ENCODE results near the gene HPX.

HPX gene

GRCh38 chr11:6440906-6441358 lies at the start of gene HPX:
TSS of gene HPX (minus strand) at chr11:6440987. CDS start at chr11:6440963, 24 bp downstream.
- no peak for DNase-seq
- no peak for ATAC-seq

- DNase-seq (no peak), ATAC-seq (no peak)
These were observed 48.5 kb upstream of the HPX start for GRCh38 chr11:6489306-6489705.

GRCh38 chr11:6488821-6489220 lies 48.0 kb upstream of the HPX start:
- DNase-seq: no peak
- no peak for ATAC-seq

- ATAC-seq: no peak
- no peak for DNase-seq
These were observed 47.6 kb upstream of the HPX start for GRCh38 chr11:6488342-6488741.

GRCh38 chr11:6486938-6487337 lies 46.2 kb upstream of the HPX start:
- ATAC-seq (no peak), DNase-seq (no peak)

GRCh38 chr11:6486256-6486655 lies 45.5 kb upstream of the HPX start:
- no peak for ATAC-seq
- no peak for DNase-seq

- DNase-seq: no peak
- ATAC-seq: no peak
These were observed 44.9 kb upstream of the HPX start for GRCh38 chr11:6485661-6486060.

- ATAC-seq: no peak
- DNase-seq: no peak
These were observed 42.2 kb upstream of the HPX start for GRCh38 chr11:6483015-6483414.

- DNase-seq: no peak
- ATAC-seq: no peak
These were observed 41.7 kb upstream of the HPX start for GRCh38 chr11:6482441-6482840.

- ATAC-seq (no peak), DNase-seq (no peak)
These were observed 41.1 kb upstream of the HPX start for GRCh38 chr11:6481924-6482275.

GRCh38 chr11:6481012-6481923 lies 40.5 kb upstream of the HPX start, which contains the start of the genes ARFIP2 and TIMM10B:
TSS of gene ARFIP2 (minus strand) at chr11:6481331. CDS start at chr11:6480421, 910 bp downstream.
TSS of gene TIMM10B (plus strand) at chr11:6481501. CDS start at chr11:6481517, 16 bp downstream.
- ATAC-seq: peak; percentile 99
- peak; percentile 98 for DNase-seq

- ATAC-seq (no peak), DNase-seq (no peak)
These were observed 39.6 kb upstream of the HPX start for GRCh38 chr11:6480299-6480914.

- ATAC-seq (no peak), DNase-seq (no peak)
These were observed 35.8 kb upstream of the HPX start for GRCh38 chr11:6476571-6476970.

- ATAC-seq (no peak), DNase-seq (no peak)
These were observed 35.1 kb upstream of the HPX start for GRCh38 chr11:6475936-6476335.

GRCh38 chr11:6474806-6475500 lies 34.2 kb upstream of the HPX start:
- DNase-seq: no peak
- no peak for ATAC-seq

GRCh38 chr11:6474413-6474792 lies 33.6 kb upstream of the HPX start:
- DNase-seq: no peak
- ATAC-seq: peak; percentile 1

GRCh38 chr11:6473451-6474412 lies 32.9 kb upstream of the HPX start, which contains the start of gene TRIM3:
TSS of gene TRIM3 (minus strand) at chr11:6473941. CDS start at chr11:6465695, 8,246 bp downstream.
- peak; percentile 53 for ATAC-seq
- peak; percentile 74 for DNase-seq

- no peak for DNase-seq
- ATAC-seq: no peak
These were observed 32.1 kb upstream of the HPX start for GRCh38 chr11:6472934-6473333.

- ATAC-seq (no peak), DNase-seq (no peak)
These were observed 28.8 kb upstream of the HPX start for GRCh38 chr11:6469599-6469998.

GRCh38 chr11:6468712-6469495 lies 28.1 kb upstream of the HPX start:
- DNase-seq: peak; percentile 39
- ATAC-seq: peak; percentile 66

- ATAC-seq (no peak), DNase-seq (no peak)
These were observed 18.3 kb upstream of the HPX start for GRCh38 chr11:6459099-6459450.
